ENCODE data around the gene YWHAG.

YWHAG gene

GRCh38 chr7:76293407-76293901 lies 65.3 kb downstream of the YWHAG start:
- peak overlapping the region; percentile 81; the same call in 1 of the 2 replicates for H3K27ac ChIP-seq
- TF ChIP-seq, protein P1, sequence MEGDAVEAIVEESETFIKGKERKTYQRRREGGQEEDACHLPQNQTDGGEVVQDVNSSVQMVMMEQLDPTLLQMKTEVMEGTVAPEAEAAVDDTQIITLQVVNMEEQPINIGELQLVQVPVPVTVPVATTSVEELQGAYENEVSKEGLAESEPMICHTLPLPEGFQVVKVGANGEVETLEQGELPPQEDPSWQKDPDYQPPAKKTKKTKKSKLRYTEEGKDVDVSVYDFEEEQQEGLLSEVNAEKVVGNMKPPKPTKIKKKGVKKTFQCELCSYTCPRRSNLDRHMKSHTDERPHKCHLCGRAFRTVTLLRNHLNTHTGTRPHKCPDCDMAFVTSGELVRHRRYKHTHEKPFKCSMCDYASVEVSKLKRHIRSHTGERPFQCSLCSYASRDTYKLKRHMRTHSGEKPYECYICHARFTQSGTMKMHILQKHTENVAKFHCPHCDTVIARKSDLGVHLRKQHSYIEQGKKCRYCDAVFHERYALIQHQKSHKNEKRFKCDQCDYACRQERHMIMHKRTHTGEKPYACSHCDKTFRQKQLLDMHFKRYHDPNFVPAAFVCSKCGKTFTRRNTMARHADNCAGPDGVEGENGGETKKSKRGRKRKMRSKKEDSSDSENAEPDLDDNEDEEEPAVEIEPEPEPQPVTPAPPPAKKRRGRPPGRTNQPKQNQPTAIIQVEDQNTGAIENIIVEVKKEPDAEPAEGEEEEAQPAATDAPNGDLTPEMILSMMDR (conservative IDR thresholded peaks at IDR 0.05): no peak

DNA sequence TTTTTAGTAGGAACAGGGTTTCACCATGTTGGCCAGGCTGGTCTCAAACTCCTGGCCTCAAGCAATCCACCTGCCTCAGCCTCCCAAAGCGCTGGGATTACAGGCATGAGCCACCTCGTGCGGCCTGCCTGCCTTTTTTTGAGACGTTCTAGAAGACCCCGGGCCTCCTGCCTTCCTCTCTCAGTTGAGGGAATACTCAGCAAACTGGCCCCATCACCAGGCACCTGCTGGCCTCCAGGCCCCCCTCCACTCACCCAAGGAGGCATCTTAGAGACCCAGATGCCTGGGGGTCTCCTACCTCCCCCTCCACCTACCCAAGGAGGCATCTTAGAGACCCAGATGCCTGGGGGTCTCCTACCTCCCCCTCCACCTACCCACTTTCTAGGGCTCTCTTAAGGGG lies 65.9 kb downstream of the YWHAG start:
- peak overlapping the region; percentile 81; the same call in 1 of the 2 replicates for H3K27ac ChIP-seq

DNA sequence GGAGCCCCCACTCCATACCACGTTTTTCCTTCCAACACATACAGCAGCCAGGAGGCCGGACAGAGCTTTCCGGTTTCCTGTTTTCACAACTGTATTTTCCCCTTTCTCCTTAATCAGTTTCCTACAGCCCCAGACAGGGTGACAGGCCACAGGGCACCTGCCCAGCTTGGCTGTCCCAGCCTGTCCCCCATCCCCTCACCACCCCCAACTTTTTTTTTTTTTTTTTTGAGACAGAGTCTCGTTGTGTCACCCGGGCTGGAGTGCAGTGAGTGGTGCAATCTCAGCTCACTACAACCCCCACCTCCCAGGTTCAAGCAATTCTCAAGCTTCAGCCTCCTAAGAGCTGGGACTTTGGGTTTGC lies 66.6 kb downstream of the YWHAG start:
- peak overlapping the region; percentile 81 for H3K27ac ChIP-seq
- TF ChIP-seq, protein P1 (conservative IDR thresholded peaks at IDR 0.05): no peak

- TF ChIP-seq, protein P1 (conservative IDR thresholded peaks at IDR 0.05): peak; percentile 98
- H3K27ac ChIP-seq: peak overlapping the region; percentile 81
Measured at GRCh38 chr7:76291351-76292212, 67.2 kb downstream of the YWHAG start.

DNA sequence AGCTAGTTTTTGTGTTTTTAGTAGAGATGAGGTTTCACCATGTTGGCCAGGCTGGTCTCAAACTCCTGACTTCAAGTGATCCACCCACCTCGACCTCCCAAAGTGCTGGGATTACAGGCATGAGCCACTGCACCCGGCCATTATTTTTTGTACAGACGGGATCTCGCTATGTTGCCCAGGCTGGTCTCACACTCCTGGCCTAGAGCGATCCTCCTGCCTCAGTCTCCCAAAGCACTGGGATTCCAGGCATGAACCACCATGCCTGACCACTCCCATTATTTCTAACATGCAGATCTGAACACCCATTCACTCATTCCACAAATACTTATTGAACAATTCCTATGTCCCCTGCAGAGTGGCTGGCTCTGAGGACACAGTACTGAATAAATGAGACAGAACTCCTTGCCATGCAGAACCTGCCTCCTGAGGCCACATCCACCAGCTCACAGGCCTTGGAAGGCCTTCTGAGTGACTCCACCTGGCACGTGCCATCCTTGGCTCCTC lies 67.9 kb downstream of the YWHAG start:
- peak overlapping the region; percentile 81 for H3K27ac ChIP-seq

DNA sequence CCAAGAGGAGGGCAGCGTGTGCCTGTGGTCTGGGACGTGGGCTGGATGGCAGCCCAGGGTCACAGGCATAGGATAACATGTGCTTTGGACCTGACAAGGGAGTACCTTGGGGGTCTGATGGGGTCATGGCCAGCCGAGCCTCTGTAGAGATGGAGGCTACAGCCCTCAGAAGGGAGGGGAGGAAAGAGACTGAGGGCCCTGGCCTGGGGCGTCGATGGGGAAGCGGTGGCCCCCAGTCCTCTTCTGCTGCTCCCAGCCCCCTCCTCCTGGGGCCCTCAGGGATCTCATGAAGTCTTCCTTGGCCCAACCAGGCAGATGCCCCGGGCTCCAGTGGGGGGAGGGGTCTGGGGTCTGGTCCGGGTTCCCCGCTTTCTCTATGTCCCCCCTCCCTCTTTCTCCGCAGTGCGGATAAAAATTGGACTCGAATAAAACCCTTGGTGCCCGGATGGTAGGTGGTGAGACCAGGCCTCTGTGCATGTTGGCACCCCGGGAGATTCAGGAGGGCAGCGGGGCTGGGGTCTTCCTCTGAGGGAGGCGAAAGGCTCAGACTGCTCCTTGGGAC lies 71.9 kb downstream of the YWHAG start:
- TF ChIP-seq, protein P1 (conservative IDR thresholded peaks at IDR 0.05): no peak
- H3K27ac ChIP-seq: no peak overlapping the region

DNA sequence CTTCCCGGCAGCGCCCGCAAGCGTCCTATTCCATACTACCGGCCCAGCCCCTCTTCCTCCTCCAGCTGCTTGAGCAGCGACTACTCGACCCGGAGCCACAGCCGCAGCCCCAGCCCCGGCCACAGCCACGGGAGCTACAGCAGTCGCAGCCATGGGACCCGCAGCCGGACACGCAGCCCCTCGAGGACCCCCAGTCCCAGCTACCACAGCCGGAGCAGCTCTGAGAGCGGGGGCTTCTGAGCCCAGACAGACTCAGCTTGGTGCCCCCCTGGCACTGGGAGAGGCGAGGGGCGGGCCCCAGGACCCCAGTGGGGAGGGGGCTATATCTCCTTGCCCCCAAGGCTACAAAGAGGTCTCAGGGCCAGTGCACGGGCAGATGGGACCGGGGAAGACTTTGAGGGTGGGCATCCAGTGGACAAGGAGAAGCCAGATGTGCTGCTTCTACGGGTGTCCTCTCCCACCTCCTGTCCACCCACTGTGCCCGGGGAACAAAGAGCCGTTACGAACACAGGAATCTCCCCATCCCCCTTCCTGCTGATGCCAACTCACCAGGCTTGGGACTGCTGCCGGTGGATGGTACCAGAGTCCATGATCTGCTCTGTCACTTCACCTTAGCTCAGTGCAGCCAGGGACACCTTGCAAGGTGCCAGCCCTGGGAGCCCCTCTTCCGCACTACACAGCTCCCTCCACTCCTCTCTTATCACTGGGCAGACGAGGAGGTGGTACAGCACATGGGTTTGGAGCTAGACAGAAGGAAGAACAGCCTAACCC lies 73.0 kb downstream of the YWHAG start:
- TF ChIP-seq, protein P1 (conservative IDR thresholded peaks at IDR 0.05): no peak
- no peak overlapping the region for H3K27ac ChIP-seq
